GM12878 (cell line): ENCODE measurements around the gene IGSF22. TPM values are rescaled to one million over a fixed set of nuclear protein-coding genes. Genes with fewer than 3 reads are reported as not detected.

Experiments
- ATAC-seq: fragments of 200-7000 bp; cut with Tn5 transposase; 3 replicates; pipeline ENCODE4 v1.9.1; 2020; ENCODE audit warnings: mild to moderate bottlenecking, moderate library complexity
- BruUV-seq: library from RNA; stranded (reverse); fragments of 400-500 nt; replicated peaks from 2 replicates; lab custom pipeline; 2021; lab: Mats Ljungman, UMichigan
- CTCF ChIA-PET: fragments of 300-600 bp; sonication (Branson Sonifier 250); formaldehyde crosslinking; extraction: SDS; loops from one replicate; lab custom pipeline; 2021; ENCODE audit warnings: inconsistent platforms; lab: Yijun Ruan, JAX
- POLR2A ChIA-PET: fragments of 350-600 bp; formaldehyde crosslinking; extraction: SDS; loops from one replicate; lab custom pipeline; 2021; ENCODE audit warnings: inconsistent platforms; lab: Charles Lee
- RAD21 ChIA-PET: fragments of 300-600 bp; sonication (Branson Sonifier 250); formaldehyde crosslinking; loops from one replicate; lab custom pipeline; 2023; ENCODE audit warnings: antibody characterized with exemption; ENCODE audit not compliant: unreplicated experiment; lab: Charles Lee
- SMC1A ChIA-PET: fragments of 300-600 bp; sonication (Branson Sonifier 250); formaldehyde crosslinking; loops from one replicate; lab custom pipeline; 2023; ENCODE audit not compliant: unreplicated experiment, uncharacterized antibody; lab: Charles Lee
- DNase-seq: peaks from one replicate; pipeline ENCODE4 v3.0.0-alpha.2; 2011; ENCODE audit warnings: low read depth, low spot score
- FAIRE-seq: peaks from 3 replicates; lab custom pipeline; 2011; peaks lifted over from hg19 to GRCh38; lab: Jason Lieb, UNC
- H2AFZ ChIP-seq: 2 replicates; pipeline ENCODE4 v1.6.0; 2011; ENCODE audit warnings: low read depth, low read length, control low read depth; ENCODE audit not compliant: control insufficient read depth
- H3K27ac ChIP-seq: 2 replicates; pipeline ENCODE4 v1.5.1; 2011; ENCODE audit warnings: control low read depth; ENCODE audit not compliant: control insufficient read depth, insufficient read depth
- H3K27me3 ChIP-seq, 2 experiments: replicated peaks in 1 of 2; 2 replicates each; pipeline versions ENCODE4 v1.6.0 to v1.6.1; 2011; ENCODE audit warnings: low read length in 1 of 2; ENCODE audit not compliant: control insufficient read depth in 2 of 2, insufficient read depth in 2 of 2
- H3K36me3 ChIP-seq, 2 experiments: 2 replicates each; pipeline ENCODE4 v1.5.1; 2011; ENCODE audit warnings: low read length in 1 of 2; ENCODE audit not compliant: control insufficient read depth in 2 of 2, insufficient read depth in 2 of 2
- H3K4me1 ChIP-seq: 2 replicates; pipeline ENCODE4 v1.6.1; 2011; ENCODE audit warnings: mild to moderate bottlenecking, low read length, moderate library complexity, mixed read lengths; ENCODE audit not compliant: control insufficient read depth, insufficient read depth
- H3K4me2 ChIP-seq: 2 replicates; pipeline ENCODE4 v1.6.0; 2011; ENCODE audit warnings: control low read depth; ENCODE audit not compliant: control insufficient read depth, insufficient read depth
- H3K4me3 ChIP-seq: fragments of 200-600 bp; sonication (generic); 2 replicates; pipeline ENCODE4 v1.5.1; 2016
- H3K79me2 ChIP-seq: 2 replicates; pipeline ENCODE4 v1.6.0; 2011; ENCODE audit warnings: low read length; ENCODE audit not compliant: control insufficient read depth, insufficient read depth
- H3K9ac ChIP-seq: 2 replicates; pipeline ENCODE4 v1.8.0; 2011; ENCODE audit warnings: low read length, control low read depth, mixed read lengths; ENCODE audit not compliant: control insufficient read depth, insufficient read depth
- H3K9me3 ChIP-seq: replicated peaks from 3 replicates; pipeline ENCODE4 v1.5.1; 2011; ENCODE audit warnings: mild to moderate bottlenecking, low read length; ENCODE audit not compliant: control insufficient read depth, insufficient read depth
- H4K20me1 ChIP-seq: 2 replicates; pipeline ENCODE4 v1.6.0; 2011; ENCODE audit not compliant: control insufficient read depth, insufficient read depth
- DPF2 ChIP-seq: fragments of 450-650 bp; IDR thresholded peaks from 2 replicates; pipeline ENCODE4 v1.6.1; 2017; ENCODE audit warnings: mild to moderate bottlenecking
- JUNB ChIP-seq: IDR thresholded peaks from 2 replicates; pipeline ENCODE4 v1.6.1; 2016; ENCODE audit warnings: antibody characterized with exemption, mild to moderate bottlenecking
- RAD21 ChIP-seq: IDR thresholded peaks from 2 replicates; pipeline ENCODE4 v1.6.1; 2011; ENCODE audit warnings: mild to moderate bottlenecking, low read depth, low read length, moderate library complexity; ENCODE audit not compliant: insufficient read depth
- SIN3A ChIP-seq: IDR thresholded peaks from 2 replicates; pipeline ENCODE4 v1.6.1; 2012; ENCODE audit warnings: low read depth, low read length, improper control_type of control experiment
- SRF ChIP-seq, 2 experiments: IDR thresholded peaks; 2 replicates each; pipeline ENCODE4 v1.6.1; 2011; ENCODE audit warnings: low read depth in 2 of 2, low read length in 2 of 2, mild to moderate bottlenecking in 1 of 2, moderate library complexity in 1 of 2
- ZBED1 ChIP-seq: IDR thresholded peaks from 2 replicates; pipeline ENCODE4 v1.6.1; 2016; ENCODE audit warnings: borderline replicate concordance
- ZBTB11 ChIP-seq: fragments of 450-650 bp; formaldehyde crosslinking; IDR thresholded peaks from 2 replicates; pipeline ENCODE4 v1.5.0; 2022; ENCODE audit warnings: mild to moderate bottlenecking, missing genetic modification characterization
- WGBS: methylation state at CpG from one replicate; pipeline ENCODE4 v1.1.6; 2016; ENCODE audit warnings: low lambda C conversion rate; ENCODE audit not compliant: insufficient replicate concordance, insufficient coverage; ENCODE audit errors: missing lambda C conversion rate; 5-methylcytosine and 5-hydroxymethylcytosine counted together
- in situ Hi-C: fragments of 300-500 bp; cut with MboI; formaldehyde crosslinking; loops from 9 replicates; pipeline ENCODE4 v1.14.3; 2018; ENCODE audit warnings: mixed read lengths
- intact Hi-C: fragments of 100-400 bp; cut with micrococcal nuclease; formaldehyde crosslinking; loops from one replicate; pipeline ENCODE4 v1.14.2; 2022; ENCODE audit not compliant: unreplicated experiment
- polyA plus RNA-seq, 11 experiments: library from polyadenylated mRNA; depleted of rRNA in 4 of 11; unstranded in 6 of 11; stranded (reverse) in 5 of 11; fragments of >200 nt; fragmentation: Nextera tagmentation in 4 of 11; fragmentation: Illumina TruSeq in 1 of 11; extraction: Ambion mirVana in 4 of 11; extraction: Trizol in 1 of 11; gene quantifications; 1 replicate in 1 of 11; 2 replicates in 10 of 11; pipeline versions ENCODE4 v1.2.1 to v1.2.3, GENCODE V29; 2011 to 2016; ENCODE audit warnings: inconsistent platforms in 2 of 11, missing spikeins in 2 of 11, low read depth in 1 of 11
- total RNA-seq, 4 experiments: library from RNA; depleted of rRNA in 3 of 4; stranded (reverse); fragments of >200 nt in 3 of 4; fragmentation: Illumina TruSeq in 1 of 4; extraction: Trizol in 1 of 4; gene quantifications; 2 replicates each; pipeline versions ENCODE4 v1.2.1 to v1.2.3, GENCODE V29; 2013 to 2021
- TF ChIP-seq, protein P1 (sequence below): fragments of 450-650 bp; IDR thresholded peaks from 2 replicates; pipeline ENCODE4 v1.6.1; 2016; ENCODE audit warnings: mild to moderate bottlenecking, moderate library complexity, borderline replicate concordance

The IGSF22 gene
- total and polyA plus RNA-seq, 10 of the 15 experiments (the other 5 are each of a cell fraction or from before 2014, with no cell fraction given), result 0.02 to 0.18 TPM; not detected in 8

DNA sequence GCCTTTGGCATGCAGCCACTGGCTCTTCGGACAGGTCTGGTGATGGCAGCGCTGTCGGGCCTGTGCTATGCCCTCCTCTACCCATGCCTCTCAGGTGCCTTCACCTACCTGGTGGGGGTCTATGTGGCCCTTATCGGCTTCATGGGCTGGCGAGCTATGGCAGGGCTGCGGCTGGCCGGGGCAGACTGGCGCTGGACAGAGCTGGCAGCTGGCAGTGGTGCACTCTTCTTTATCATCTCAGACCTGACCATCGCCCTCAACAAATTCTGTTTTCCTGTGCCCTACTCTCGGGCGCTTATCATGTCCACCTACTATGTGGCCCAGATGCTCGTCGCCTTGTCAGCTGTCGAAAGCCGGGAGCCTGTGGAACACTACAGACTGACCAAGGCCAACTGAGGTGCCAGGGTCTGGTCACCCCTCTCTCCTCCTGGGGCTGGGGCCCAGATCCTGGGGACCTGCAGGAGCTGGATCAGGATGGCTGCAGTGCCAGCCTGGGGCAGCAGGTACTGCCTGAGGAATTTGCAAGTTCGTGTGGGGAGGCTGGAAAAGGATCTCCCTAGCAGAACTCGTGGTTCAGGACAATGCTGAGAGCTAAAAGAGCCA, 24.3 kb downstream of the IGSF22 start:
- ChIA-PET RAD21 (no interaction called here), POLR2A (no interaction called here), SMC1A (no interaction called here), CTCF (interaction anchor here (1.4 kb wide), 2 partner anchors 20 to 26 kb away, joined by 3 to 5 read pairs; no protein-coding TSS in a partner anchor)
- Histone ChIP-seq H3K27me3 (peaks cover 9 to 18% of the 10 kb centered on the region in 2 experiments), H3K9ac (no peak overlapping the region), H3K79me2 (no peaks in the 10 kb centered on the region), H4K20me1 (no peaks in the 10 kb centered on the region), H3K4me2 (no peak overlapping the region), H2AFZ (no peak overlapping the region), H3K9me3 (no peaks in the 10 kb centered on the region; the same call in 2 of the 3 replicates), H3K27ac (no peak overlapping the region), H3K4me1 (peaks cover 6% of the 10 kb centered on the region; the same call in 1 of the 2 replicates), H3K4me3 (no peak overlapping the region), H3K36me3 (no peaks in the 10 kb centered on the region)
- FAIRE-seq (no peak), DNase-seq (no peak), ATAC-seq (no peak)
- intact Hi-C loops (no loop called here), in situ Hi-C loops (no loop called here)
- WGBS, result 59% methylated on average over 17 of the region's 17 CpGs
- TF ChIP-seq ZBTB11, result no peak
- BruUV-seq, result no TSS peak

- no peak for DNase-seq
- TF ChIP-seq, protein P1, sequence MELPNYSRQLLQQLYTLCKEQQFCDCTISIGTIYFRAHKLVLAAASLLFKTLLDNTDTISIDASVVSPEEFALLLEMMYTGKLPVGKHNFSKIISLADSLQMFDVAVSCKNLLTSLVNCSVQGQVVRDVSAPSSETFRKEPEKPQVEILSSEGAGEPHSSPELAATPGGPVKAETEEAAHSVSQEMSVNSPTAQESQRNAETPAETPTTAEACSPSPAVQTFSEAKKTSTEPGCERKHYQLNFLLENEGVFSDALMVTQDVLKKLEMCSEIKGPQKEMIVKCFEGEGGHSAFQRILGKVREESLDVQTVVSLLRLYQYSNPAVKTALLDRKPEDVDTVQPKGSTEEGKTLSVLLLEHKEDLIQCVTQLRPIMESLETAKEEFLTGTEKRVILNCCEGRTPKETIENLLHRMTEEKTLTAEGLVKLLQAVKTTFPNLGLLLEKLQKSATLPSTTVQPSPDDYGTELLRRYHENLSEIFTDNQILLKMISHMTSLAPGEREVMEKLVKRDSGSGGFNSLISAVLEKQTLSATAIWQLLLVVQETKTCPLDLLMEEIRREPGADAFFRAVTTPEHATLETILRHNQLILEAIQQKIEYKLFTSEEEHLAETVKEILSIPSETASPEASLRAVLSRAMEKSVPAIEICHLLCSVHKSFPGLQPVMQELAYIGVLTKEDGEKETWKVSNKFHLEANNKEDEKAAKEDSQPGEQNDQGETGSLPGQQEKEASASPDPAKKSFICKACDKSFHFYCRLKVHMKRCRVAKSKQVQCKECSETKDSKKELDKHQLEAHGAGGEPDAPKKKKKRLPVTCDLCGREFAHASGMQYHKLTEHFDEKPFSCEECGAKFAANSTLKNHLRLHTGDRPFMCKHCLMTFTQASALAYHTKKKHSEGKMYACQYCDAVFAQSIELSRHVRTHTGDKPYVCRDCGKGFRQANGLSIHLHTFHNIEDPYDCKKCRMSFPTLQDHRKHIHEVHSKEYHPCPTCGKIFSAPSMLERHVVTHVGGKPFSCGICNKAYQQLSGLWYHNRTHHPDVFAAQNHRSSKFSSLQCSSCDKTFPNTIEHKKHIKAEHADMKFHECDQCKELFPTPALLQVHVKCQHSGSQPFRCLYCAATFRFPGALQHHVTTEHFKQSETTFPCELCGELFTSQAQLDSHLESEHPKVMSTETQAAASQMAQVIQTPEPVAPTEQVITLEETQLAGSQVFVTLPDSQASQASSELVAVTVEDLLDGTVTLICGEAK, result no peak
- TF ChIP-seq JUNB (no peak), SIN3A (no peak), RAD21 (no peak), DPF2 (no peak), SRF (IDR thresholded peaks at IDR 0.05; ENCODE audit: low read depth in 2 of 2, low read length in 2 of 2) (no peak), ZBED1 (no peak)
- BruUV-seq, result no TSS peak
- Histone ChIP-seq H4K20me1 (no peaks in the 10 kb centered on the region), H2AFZ (no peak overlapping the region), H3K79me2 (no peaks in the 10 kb centered on the region), H3K27ac (no peak overlapping the region), H3K36me3 (no peaks in the 10 kb centered on the region), H3K4me3 (no peak overlapping the region), H3K4me1 (peaks cover 6% of the 10 kb centered on the region; the same call in 1 of the 2 replicates), H3K9ac (no peak overlapping the region), H3K9me3 (no peaks in the 10 kb centered on the region; the same call in 2 of the 3 replicates), H3K4me2 (no peak overlapping the region), H3K27me3 (peaks cover 9 to 16% of the 10 kb centered on the region in 2 experiments)
- ChIA-PET POLR2A (no interaction called here), SMC1A (no interaction called here), CTCF (interaction anchor here (1.4 kb wide), 2 partner anchors 21 to 27 kb away, joined by 3 to 5 read pairs; no protein-coding TSS in a partner anchor), RAD21 (no interaction called here)
- ATAC-seq, result no peak
- intact Hi-C loops, result no loop called here
- in situ Hi-C loops, result no loop called here
- 48% methylated on average over 7 of the region's 7 CpGs for WGBS
- FAIRE-seq, result no peak
Measured at GRCh38 chr11:18700872-18701271, 25.1 kb downstream of the IGSF22 start.
